Activated naive CD4-positive, alpha-beta T cell treated with anti-CD3 and anti-CD28 coated beads, Interleukin-2, amount 50 U/mL, for 24 hours (primary cell): Measurements from ENCODE around the gene MRPL55.
A peak's percentile ranks its signal among the peaks of the same experiment; 100 is the strongest.

ENCODE experiments used
- H3K27ac Mint-ChIP-seq: one replicate; pipeline ENCODE4 v1.8.0; 2021; ENCODE audit warnings: mild to moderate bottlenecking, mixed read lengths
- H3K27me3 Mint-ChIP-seq: one replicate; pipeline ENCODE4 v1.8.0; 2021; ENCODE audit warnings: mixed read lengths
- H3K36me3 Mint-ChIP-seq: one replicate; pipeline ENCODE4 v1.8.0; 2021; ENCODE audit warnings: mixed read lengths
- H3K4me1 Mint-ChIP-seq: one replicate; pipeline ENCODE4 v1.8.0; 2021; ENCODE audit warnings: mixed read lengths
- H3K4me3 Mint-ChIP-seq: one replicate; pipeline ENCODE4 v1.8.0; 2021; ENCODE audit warnings: mild to moderate bottlenecking, mixed read lengths
- H3K9me3 Mint-ChIP-seq: one replicate; pipeline ENCODE4 v1.8.0; 2021; ENCODE audit warnings: mixed read lengths

The MRPL55 gene

DNA sequence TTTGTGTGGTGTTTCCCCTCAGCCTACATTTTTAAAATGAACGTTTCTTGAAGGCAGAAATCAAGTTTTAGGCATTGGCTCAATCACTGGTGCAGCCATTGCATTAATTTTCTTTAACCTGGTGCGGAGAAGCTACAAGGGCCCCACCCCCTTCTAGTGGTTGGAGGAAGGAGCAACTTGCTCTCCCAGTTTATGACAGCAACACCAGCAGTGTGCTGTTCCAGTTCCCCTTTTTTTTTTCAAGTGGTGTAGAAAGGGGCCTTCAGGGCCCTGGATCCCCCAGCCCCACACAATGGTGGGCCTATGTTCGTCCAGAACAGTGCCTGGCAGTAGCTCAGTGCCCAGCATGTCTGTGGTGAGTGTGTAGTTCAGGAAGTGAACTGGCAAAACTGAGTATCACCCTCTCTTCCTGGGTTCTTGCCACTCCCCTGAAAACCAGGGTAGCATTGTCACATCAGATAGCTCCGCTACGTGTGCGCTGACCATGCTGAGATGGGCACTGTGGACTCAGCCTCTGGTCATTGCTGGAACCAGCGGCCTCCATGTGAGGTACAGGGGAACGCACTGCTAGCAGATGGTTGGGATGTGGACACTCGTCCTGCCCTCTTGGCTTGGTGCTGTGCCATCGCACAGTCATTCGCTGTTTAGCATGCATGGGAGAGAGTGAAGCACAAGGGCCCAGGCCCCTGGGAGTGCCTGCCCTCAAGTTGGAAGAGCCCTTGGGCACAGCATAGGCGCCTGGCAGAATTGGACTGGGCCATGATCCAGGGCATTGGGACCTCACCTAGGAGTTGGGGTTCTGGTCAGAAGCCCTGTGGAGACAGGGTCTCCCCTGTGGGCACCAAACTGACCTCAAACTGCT, 19.3 kb downstream of the MRPL55 start:
- Mint-ChIP-seq H3K27me3 (no peaks in the 10 kb centered on the region), H3K9me3 (peaks cover under 1% of the 10 kb centered on the region), H3K36me3 (peaks cover 6% of the 10 kb centered on the region), H3K27ac (peak overlapping the region; percentile 35), H3K4me3 (peak overlapping the region; percentile 80), H3K4me1 (peaks cover 79% of the 10 kb centered on the region)

DNA sequence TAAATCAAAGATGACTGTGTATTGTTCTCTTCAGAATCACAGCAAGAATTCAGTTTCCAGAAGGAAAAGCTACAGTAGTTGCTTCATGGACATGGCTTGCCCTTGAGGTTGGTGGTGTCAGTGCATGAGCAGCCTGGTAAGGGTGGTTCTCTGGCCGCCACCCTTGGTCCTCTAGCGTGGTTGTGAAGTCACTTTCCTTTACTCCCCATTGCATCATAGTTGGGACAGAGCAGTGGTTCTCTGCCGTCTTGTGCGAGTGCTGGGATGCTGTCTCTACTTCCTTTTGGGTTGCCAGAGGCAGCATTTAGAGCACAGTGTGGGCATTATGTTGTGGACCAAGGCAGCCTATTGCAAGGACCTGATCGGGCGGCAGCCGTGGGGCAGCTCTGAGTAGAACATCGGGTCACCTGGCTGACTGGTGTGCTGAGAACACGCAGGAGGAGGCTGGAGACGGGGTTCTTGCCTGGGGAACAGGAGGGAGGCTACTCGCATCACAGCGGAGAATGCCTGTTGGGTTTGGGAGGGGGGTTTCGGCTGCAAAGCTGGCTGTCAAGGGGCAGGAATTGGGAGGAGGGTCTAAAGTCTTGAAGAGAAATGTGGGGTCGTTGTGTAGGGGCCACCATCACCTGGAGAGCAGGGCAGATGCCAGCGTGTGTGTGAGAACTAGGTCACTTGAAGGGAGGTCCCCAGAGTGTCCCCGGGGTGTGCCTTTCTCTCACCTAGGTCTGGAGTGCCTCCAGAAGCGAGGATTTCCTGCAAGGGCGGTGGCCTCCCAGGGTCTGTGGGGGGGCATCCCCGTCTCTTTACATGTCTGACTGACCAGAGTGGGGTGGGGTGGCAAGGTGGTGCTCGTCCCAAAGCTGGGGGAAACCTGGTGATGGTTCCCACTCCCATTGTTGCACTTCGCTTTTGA, 20.3 kb downstream of the MRPL55 start:
- peak overlapping the region; percentile 80 for H3K4me3 Mint-ChIP-seq
- H3K27me3 Mint-ChIP-seq, result no peaks in the 10 kb centered on the region
- peaks cover 86% of the 10 kb centered on the region for H3K4me1 Mint-ChIP-seq
- H3K27ac Mint-ChIP-seq, result peak overlapping the region; percentile 35
- no peaks in the 10 kb centered on the region for H3K9me3 Mint-ChIP-seq
- peaks cover 2% of the 10 kb centered on the region for H3K36me3 Mint-ChIP-seq

DNA sequence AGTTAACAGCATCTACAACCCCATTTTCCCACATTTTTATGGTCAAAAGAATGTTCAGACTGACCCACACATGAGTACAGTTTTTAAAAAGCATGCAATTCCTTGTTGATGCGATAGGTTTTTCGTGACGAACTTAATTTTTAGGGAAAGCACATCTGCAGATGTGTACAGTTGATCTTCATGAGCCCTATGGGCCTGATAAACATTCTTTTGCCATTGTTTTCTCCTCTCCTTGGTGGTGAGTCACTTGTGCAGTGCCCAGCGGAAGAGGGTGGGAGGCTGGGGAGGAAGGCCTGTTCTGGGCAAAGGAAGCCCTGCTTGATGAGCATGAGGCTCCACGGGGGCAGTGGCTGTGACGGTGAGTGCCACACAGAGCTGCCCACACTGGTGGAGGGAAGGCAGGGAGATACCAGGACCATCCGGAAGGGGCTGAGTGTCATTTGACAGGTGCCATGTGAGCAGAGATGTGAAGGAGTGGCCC, 21.3 kb downstream of the MRPL55 start:
- no peaks in the 10 kb centered on the region for H3K9me3 Mint-ChIP-seq
- H3K4me1 Mint-ChIP-seq, result peaks cover 87% of the 10 kb centered on the region
- H3K36me3 Mint-ChIP-seq, result peaks cover 6% of the 10 kb centered on the region
- no peaks in the 10 kb centered on the region for H3K27me3 Mint-ChIP-seq
- peak overlapping the region; percentile 80 for H3K4me3 Mint-ChIP-seq
- H3K27ac Mint-ChIP-seq, result peak overlapping the region; percentile 85

GRCh38 chr1:228085287-228085951, 23.7 kb downstream of the MRPL55 start:
- Mint-ChIP-seq H3K4me1 (peaks cover 68% of the 10 kb centered on the region), H3K27me3 (no peaks in the 10 kb centered on the region), H3K4me3 (peak overlapping the region; percentile 91), H3K27ac (peak overlapping the region; percentile 85), H3K9me3 (no peaks in the 10 kb centered on the region), H3K36me3 (peaks cover 6% of the 10 kb centered on the region)

- H3K4me3 Mint-ChIP-seq, result peak overlapping the region; percentile 91
- H3K4me1 Mint-ChIP-seq, result peaks cover 62% of the 10 kb centered on the region
- peak overlapping the region; percentile 85 for H3K27ac Mint-ChIP-seq
- H3K27me3 Mint-ChIP-seq, result no peaks in the 10 kb centered on the region
- peaks cover 6% of the 10 kb centered on the region for H3K36me3 Mint-ChIP-seq
- H3K9me3 Mint-ChIP-seq, result no peaks in the 10 kb centered on the region
Measured at GRCh38 chr1:228084797-228085196, 24.3 kb downstream of the MRPL55 start.

DNA sequence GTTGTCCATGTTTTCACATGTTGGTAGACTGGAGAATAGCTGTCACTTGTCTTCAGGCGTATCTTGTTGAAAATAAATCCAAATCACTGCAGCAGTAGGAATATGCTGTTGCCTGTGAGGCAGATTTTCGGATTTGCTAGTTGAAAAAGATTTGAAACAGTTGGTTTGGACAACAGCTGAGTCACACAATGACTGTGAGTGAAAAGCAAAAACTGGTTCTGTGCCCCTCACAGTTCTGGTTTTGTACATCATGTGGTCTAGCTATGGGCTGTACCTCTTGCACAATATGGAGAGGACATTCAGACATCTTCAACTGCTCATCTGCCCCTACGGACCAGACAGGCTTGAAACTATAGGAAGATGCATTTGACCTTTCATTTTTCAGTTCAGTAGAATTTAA, 24.8 kb downstream of the MRPL55 start:
- H3K36me3 Mint-ChIP-seq, result peaks cover 6% of the 10 kb centered on the region
- H3K4me1 Mint-ChIP-seq, result peaks cover 58% of the 10 kb centered on the region
- H3K9me3 Mint-ChIP-seq, result no peaks in the 10 kb centered on the region
- peak overlapping the region; percentile 91 for H3K4me3 Mint-ChIP-seq
- peak overlapping the region; percentile 85 for H3K27ac Mint-ChIP-seq
- no peaks in the 10 kb centered on the region for H3K27me3 Mint-ChIP-seq

GRCh38 chr1:228083871-228084278, 25.2 kb downstream of the MRPL55 start:
- Mint-ChIP-seq H3K4me1 (peaks cover 57% of the 10 kb centered on the region), H3K27ac (peak overlapping the region; percentile 85), H3K27me3 (no peaks in the 10 kb centered on the region), H3K9me3 (no peaks in the 10 kb centered on the region), H3K36me3 (peaks cover 6% of the 10 kb centered on the region), H3K4me3 (peak overlapping the region; percentile 91)

- peaks cover 6% of the 10 kb centered on the region for H3K36me3 Mint-ChIP-seq
- no peaks in the 10 kb centered on the region for H3K9me3 Mint-ChIP-seq
- peak overlapping the region; percentile 91 for H3K4me3 Mint-ChIP-seq
- H3K27ac Mint-ChIP-seq, result peak overlapping the region; percentile 85
- H3K4me1 Mint-ChIP-seq, result peaks cover 53% of the 10 kb centered on the region
- no peaks in the 10 kb centered on the region for H3K27me3 Mint-ChIP-seq
Measured at GRCh38 chr1:228082918-228083870, 25.9 kb downstream of the MRPL55 start.

GRCh38 chr1:228082214-228082917, 26.7 kb downstream of the MRPL55 start, which contains the start of gene ARF1:
Gene ARF1 (plus strand): TSS chr1:228082708. CDS start chr1:228097115, 14,407 bp downstream.
- H3K4me3 Mint-ChIP-seq, result peak within 1 kb of the TSS; percentile 91
- H3K36me3 Mint-ChIP-seq, result peaks cover 6% of the 10 kb centered on the region
- H3K27me3 Mint-ChIP-seq, result no peaks in the 10 kb centered on the region
- H3K27ac Mint-ChIP-seq, result peak within 1 kb of the TSS; percentile 88
- peaks cover 45% of the 10 kb centered on the region for H3K4me1 Mint-ChIP-seq
- no peaks in the 10 kb centered on the region for H3K9me3 Mint-ChIP-seq

- H3K9me3 Mint-ChIP-seq, result no peaks in the 10 kb centered on the region
- H3K36me3 Mint-ChIP-seq, result peaks cover 6% of the 10 kb centered on the region
- peak overlapping the region; percentile 89 for H3K4me3 Mint-ChIP-seq
- H3K4me1 Mint-ChIP-seq, result peaks cover 38% of the 10 kb centered on the region
- H3K27ac Mint-ChIP-seq, result peak overlapping the region; percentile 72
- no peaks in the 10 kb centered on the region for H3K27me3 Mint-ChIP-seq
Measured at GRCh38 chr1:228081578-228082213, 27.4 kb downstream of the MRPL55 start.

DNA sequence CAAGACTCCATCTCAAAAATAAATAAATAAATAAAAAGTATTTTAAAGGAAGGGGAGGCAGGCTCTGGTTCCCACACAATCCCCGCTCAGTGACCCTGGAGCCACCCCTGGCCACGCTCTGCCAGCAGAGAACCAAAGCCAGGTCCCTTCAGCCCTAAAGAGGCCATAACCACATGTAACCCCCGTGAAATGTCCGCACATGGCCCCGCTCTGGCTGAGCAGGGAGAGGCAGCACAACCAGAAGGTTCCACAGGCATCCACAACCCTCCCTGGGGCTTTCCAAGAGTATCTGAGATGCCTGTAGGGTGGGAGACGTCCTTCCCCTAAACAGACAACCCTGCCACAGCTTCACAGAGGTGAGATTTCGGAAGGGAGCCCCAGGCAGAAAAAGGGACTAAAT, 28.0 kb downstream of the MRPL55 start:
- Mint-ChIP-seq H3K9me3 (no peaks in the 10 kb centered on the region), H3K4me1 (peaks cover 35% of the 10 kb centered on the region), H3K36me3 (peaks cover 6% of the 10 kb centered on the region), H3K27ac (peak overlapping the region; percentile 77), H3K27me3 (no peaks in the 10 kb centered on the region), H3K4me3 (peak overlapping the region; percentile 89)

DNA sequence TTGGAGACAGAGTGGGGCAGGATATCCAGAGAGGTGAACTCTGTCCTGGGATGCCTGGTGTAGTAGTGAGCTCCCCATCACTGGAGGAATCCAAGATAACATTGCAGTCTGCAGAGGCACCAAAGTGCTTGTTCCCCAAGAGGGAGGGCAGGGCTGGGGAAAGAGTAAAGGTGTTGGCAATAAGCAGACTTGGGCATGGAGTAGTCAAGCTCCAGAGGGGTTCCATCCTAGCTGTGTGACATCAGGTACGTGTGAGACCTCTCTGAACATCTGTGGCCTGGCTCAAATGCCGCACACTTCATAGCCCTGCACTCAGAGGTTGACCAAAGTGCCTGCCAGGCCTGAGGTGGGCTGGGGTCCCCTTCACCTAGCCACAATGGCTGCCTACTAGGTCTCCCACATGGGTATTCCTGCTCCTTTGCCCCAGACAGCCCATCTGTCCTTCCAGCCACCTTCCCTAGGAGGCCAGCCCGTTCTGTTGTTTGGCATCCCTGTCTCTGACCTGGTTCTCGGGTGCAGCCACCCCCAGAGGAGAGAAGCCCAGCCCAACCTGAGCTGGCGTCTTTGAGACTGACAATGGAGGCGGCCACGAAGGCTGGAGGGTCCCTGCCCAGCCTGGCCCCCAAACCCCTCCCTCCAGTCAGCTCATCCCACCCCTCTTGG, 29.4 kb downstream of the MRPL55 start:
- H3K27ac Mint-ChIP-seq, result no peak overlapping the region
- H3K4me1 Mint-ChIP-seq, result peaks cover 21% of the 10 kb centered on the region
- H3K4me3 Mint-ChIP-seq, result no peak overlapping the region
- H3K27me3 Mint-ChIP-seq, result no peaks in the 10 kb centered on the region
- no peaks in the 10 kb centered on the region for H3K9me3 Mint-ChIP-seq
- peaks cover 6% of the 10 kb centered on the region for H3K36me3 Mint-ChIP-seq

GRCh38 chr1:228079013-228079412, 30.1 kb downstream of the MRPL55 start:
- Mint-ChIP-seq H3K4me1 (peaks cover 14% of the 10 kb centered on the region), H3K9me3 (no peaks in the 10 kb centered on the region), H3K36me3 (peaks cover 5% of the 10 kb centered on the region), H3K27me3 (no peaks in the 10 kb centered on the region), H3K4me3 (no peak overlapping the region), H3K27ac (no peak overlapping the region)
